GM10248 (cell line): ENCODE data around the gene SAMD15.
"Not testable (repeated sequence)": the region's sequence is repeated elsewhere in the genome, so short reads cannot be mapped to it uniquely, and the experiment has no call there.

ENCODE experiments used
- CTCF ChIA-PET: fragments of 300-600 bp; sonication (Branson Sonifier 250); formaldehyde crosslinking; extraction: SDS; loops from one replicate; lab custom pipeline; 2021; ENCODE audit warnings: antibody characterized with exemption; lab: Yijun Ruan, JAX
- POLR2A ChIA-PET: fragments of 350-650 bp; sonication (Branson Sonifier 250); formaldehyde crosslinking; extraction: SDS; loops from one replicate; lab custom pipeline; 2020; ENCODE audit warnings: antibody characterized with exemption; lab: Yijun Ruan, JAX
- DNase-seq: peaks from one replicate; pipeline ENCODE4 v3.0.0; 2012; ENCODE audit errors: extremely low spot score
- TF ChIP-seq, protein P1 (sequence below): IDR thresholded peaks from 2 replicates; pipeline ENCODE4 v1.5.1; 2012; ENCODE audit warnings: mild to moderate bottlenecking, low read depth; ENCODE audit errors: extremely low read depth, missing control alignments, control extremely low read depth

SAMD15 gene

DNA sequence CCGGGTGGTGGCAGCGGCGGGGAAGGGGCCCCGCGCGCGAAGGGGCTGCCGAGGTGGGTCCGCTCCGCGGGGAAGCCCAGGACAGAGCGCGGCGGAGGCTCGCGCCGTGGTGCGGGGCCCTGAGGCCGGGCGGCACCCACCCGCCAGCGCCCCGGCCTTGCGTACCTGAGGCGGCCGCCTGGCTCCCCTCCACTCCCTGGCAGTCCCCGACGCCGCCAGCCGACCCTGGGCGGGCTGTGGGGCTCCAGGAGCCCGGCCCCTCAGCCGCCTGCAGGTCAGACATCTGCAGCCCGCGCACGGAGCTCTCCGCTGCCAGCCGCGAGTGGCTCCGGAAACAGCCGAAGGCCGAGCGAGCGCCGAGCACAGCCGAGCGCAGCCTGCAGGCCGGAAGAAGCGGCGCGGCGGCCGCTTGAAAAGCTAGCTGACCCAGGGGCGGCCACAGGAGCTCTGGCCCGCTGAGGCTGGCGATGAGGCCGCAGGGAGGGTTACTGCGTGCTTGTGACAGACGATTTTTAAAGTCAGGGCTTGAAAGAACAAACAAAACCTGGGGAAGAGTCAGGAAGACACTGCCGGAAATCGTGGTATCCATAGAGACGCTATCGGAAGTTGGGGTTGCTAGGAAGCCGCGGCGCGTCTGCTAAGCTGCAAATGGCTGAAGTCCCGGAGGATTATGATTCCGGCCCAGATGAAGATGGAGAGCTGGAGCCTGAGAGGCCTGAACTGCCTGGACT lies at the start of gene SAMD15, which contains the start of gene TMED8:
Gene SAMD15 (plus strand): TSS at position 609 of the 731 bp plus-strand sequence. CDS start 40 bp downstream, at position 649.
Gene TMED8 (minus strand): TSS at position 324 of the 731 bp plus-strand sequence. CDS start 41 bp downstream, at position 283.
- CTCF ChIA-PET, result interaction anchor here (0.6 to 2.7 kb wide), 11 partner anchors 9 to 88 kb away, joined by 3 to 12 read pairs (median 3); partner anchors contain the start of gene GSTZ1

DNA sequence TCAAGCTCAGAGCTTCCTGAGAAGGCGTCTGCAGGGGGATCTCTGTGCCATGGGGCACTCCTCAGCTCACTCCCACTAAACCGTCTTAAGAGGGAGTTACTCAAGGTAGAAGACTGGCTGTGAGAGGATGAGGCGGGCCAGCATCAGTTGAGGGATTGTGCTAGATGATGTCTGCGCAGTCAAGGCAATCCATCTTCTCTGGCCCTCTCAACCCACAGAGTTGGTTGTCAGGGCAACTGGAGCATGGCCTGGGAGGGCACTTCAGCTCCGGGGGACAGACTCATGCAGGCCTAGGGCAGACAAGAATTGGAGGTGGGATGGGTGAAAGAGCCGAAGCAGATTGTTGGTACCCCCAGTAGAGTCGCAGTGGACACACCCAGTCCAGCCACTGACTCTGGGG lies 47.3 kb upstream of the SAMD15 start:
- TF ChIP-seq, protein P1, sequence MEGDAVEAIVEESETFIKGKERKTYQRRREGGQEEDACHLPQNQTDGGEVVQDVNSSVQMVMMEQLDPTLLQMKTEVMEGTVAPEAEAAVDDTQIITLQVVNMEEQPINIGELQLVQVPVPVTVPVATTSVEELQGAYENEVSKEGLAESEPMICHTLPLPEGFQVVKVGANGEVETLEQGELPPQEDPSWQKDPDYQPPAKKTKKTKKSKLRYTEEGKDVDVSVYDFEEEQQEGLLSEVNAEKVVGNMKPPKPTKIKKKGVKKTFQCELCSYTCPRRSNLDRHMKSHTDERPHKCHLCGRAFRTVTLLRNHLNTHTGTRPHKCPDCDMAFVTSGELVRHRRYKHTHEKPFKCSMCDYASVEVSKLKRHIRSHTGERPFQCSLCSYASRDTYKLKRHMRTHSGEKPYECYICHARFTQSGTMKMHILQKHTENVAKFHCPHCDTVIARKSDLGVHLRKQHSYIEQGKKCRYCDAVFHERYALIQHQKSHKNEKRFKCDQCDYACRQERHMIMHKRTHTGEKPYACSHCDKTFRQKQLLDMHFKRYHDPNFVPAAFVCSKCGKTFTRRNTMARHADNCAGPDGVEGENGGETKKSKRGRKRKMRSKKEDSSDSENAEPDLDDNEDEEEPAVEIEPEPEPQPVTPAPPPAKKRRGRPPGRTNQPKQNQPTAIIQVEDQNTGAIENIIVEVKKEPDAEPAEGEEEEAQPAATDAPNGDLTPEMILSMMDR, result no peak
- CTCF ChIA-PET, result interaction anchor here (0.9 to 5.1 kb wide), 4 partner anchors 9 to 206 kb away, joined by 3 to 32 read pairs (median 4); no protein-coding TSS in a partner anchor
- DNase-seq, result no peak
- POLR2A ChIA-PET, result interaction anchor here (0.8 kb wide), 1 partner anchor 128 kb away, joined by 3 read pairs; the partner anchor contains the start of gene VIPAS39

More for the DNA sequence above, at the start of gene SAMD15, which contains the start of gene TMED8:
- TF ChIP-seq, protein P1, result peak; percentile 23
- POLR2A ChIA-PET, result interaction anchor here (0.6 to 0.7 kb wide), 2 partner anchors 56 kb away, joined by 3 read pairs; partner anchors contain the start of genes GSTZ1 and POMT2
- DNase-seq, result peak; percentile 95

DNA sequence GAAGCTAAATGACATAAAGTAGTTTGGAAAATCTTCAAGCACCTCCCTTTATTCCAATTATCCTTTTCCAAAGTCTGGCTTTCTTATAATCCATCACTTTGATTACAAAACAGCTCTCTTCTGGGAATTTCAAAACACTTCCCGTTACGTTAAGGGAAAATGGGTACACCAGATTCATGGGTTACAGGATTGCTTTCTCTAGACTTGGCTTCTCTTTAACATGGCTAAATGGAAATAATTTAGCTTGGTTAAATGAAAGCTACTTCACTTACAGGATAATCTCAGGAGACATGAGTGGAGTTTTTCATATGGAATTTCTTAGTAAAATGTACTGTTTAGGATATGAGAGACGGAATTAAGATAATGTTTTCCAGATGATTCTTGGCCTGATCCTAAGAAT lies 41.6 kb upstream of the SAMD15 start:
- no peak for DNase-seq
- POLR2A ChIA-PET, result no interaction called here
- TF ChIP-seq, protein P1, result no peak
- CTCF ChIA-PET, result interaction anchor here (1.2 to 2.7 kb wide), 4 partner anchors 9 to 34 kb away, joined by 3 to 10 read pairs (median 4); no protein-coding TSS in a partner anchor

DNA sequence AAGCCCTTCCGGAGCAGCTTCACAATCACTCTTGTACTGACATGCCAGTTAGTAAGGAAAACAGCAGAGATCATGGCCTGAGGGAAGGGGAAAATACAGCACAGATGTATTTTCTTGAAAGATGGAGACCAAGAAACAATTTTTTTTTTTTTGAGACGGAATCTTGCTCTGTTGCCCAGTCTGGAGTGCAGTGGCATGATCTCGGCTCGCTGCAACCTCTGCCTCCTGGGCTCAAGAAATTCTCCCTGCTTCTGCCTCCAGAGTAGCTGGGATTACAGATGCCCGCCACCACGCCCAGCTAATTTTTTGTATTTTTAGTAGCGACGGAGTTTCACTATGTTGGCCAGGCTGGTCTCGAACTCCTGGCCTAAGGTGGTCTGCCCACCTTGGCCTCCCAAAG lies 39.9 kb upstream of the SAMD15 start:
- CTCF ChIA-PET, result interaction anchor here (2.1 to 2.7 kb wide), 2 partner anchors 11 to 14 kb away, joined by 6 to 10 read pairs; no protein-coding TSS in a partner anchor

DNA sequence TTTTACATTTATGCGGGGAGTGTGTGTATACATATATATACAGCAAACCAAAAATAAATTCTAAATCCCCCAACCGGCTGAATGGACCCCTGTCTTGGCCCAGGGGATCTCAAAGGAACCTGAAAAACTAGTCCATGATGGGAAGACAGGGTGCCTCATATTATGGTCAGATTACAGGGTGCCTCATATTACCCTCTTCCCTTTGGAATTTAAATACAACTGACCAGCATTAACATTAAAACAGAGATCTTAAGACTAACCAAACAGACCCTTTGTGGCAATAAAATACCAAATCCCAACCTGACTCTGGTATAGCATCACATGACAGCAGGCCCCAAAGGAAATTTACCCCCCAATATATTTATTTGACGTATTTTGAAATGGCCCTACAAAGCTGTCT lies 39.3 kb upstream of the SAMD15 start:
- ChIA-PET CTCF (interaction anchor here (2.1 kb wide), 1 partner anchor 15 kb away, joined by 6 read pairs; no protein-coding TSS in a partner anchor), POLR2A (no interaction called here)
- TF ChIP-seq, protein P1, result no peak
- DNase-seq, result no peak

More for the DNA sequence above, 39.9 kb upstream of the SAMD15 start:
- DNase-seq, POLR2A ChIA-PET: not testable (repeated sequence)

DNA sequence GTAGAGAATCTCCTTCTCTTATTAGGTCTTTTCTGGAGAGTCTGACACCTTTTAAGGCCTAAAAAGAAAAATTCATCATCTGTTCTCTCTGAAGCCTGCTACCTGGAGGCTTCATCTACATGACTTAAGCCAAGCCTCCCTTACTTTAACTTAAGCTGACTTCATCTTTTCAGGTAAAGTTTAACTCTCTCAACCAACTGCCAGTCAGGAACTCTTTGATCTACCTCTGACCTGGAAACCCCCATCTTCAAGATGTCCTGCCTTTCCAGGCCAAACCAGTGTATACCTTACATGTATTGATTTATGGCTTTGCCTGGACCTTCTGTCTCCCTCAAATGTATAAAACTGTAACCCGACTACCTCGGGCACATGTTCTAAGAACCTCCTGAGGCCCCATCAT lies 38.9 kb upstream of the SAMD15 start:
- TF ChIP-seq, protein P1, result no peak
- POLR2A ChIA-PET, result no interaction called here
- DNase-seq, result no peak
- CTCF ChIA-PET, result interaction anchor here (2.1 kb wide), 1 partner anchor 15 kb away, joined by 6 read pairs; no protein-coding TSS in a partner anchor
